ENCODE data around the gene UBE3C.
A peak's percentile ranks its signal among the peaks of the same experiment; 100 is the strongest.
"Not testable (repeated sequence)": the region's sequence is repeated elsewhere in the genome, so short reads cannot be mapped to it uniquely, and the experiment has no call there.

The UBE3C gene

GRCh38 chr7:157138424-157139110 is at the start of gene UBE3C:
UBE3C (plus strand) TSS chr7:157138926; CDS start chr7:157139273, 347 bp downstream.
- DNase-seq = peak; percentile 95

- DNase-seq = no peak
Measured at GRCh38 chr7:157089100-157089610, 49.6 kb upstream of the UBE3C start.

- DNase-seq = no peak
Measured at GRCh38 chr7:157090485-157091165, 48.1 kb upstream of the UBE3C start.

GRCh38 chr7:157096286-157097055 is 42.3 kb upstream of the UBE3C start:
- no peak for DNase-seq

- DNase-seq = no peak
Measured at GRCh38 chr7:157097056-157097329, 41.7 kb upstream of the UBE3C start.

DNA sequence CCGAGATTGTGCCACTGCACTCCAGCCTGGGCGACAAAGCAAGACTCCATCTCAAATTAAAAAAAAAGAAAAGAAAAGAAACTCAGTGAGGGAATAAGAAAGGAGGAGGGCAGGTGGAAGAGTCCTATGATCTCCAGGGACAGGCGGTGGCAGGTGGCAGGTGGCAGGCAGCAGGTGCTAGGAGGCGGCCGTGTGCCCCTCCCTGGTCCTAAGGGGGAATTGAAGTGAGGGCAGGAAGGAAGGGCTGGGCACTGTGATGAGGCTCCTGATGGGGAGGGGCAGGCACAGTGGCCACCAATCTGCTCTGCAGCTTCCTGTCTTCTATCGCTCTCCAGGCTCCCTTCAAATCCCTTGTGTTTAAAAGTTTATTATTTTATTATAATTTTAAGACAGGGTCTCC is 41.2 kb upstream of the UBE3C start:
- no peak for DNase-seq

GRCh38 chr7:157100005-157100404 is 38.7 kb upstream of the UBE3C start:
- not testable (repeated sequence) for DNase-seq

GRCh38 chr7:157103641-157104040 is 35.1 kb upstream of the UBE3C start:
- DNase-seq = not testable (repeated sequence)

DNA sequence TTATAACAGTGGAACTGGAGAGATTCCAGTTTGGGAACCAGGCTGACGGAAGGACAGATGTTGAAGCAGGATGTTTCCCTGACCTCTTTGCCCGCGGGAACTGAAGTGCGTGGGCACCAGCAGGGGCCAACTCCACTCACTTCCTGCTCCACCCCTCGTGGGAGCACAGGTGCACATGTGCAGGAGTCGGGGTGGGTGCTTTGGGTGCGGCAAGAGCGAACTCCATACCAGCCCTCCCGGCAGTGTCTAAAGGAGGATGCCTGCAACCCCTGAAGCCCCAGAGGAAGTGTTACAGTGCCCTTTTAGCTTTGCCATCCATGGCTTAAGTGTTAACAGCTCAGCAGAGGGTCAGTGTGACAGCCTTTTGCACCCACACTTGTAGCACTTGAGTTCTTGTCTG is 27.4 kb upstream of the UBE3C start:
- DNase-seq = no peak

DNA sequence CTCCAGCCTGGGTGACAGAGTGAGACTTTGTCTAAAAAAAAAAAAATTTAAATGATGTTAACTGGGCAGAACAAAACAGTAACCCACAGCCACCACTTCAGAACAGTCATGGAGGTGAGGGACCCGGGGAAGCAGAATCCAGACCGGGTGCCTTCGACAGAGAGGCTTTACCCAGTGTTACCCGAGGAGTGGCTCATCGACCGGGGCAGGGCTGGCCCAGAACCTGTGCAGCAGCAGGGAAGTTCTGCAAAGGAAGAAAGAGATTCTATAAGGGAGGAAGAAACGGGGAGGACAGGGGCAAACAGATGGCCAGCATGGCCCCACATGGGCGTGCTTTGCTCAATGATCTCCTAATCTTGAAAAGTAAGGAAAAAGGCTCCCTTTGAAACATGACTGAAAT is 26.0 kb upstream of the UBE3C start:
- no peak for DNase-seq

GRCh38 chr7:157113607-157114006 is 25.1 kb upstream of the UBE3C start:
- DNase-seq = no peak

- no peak for DNase-seq
Measured at GRCh38 chr7:157116762-157117161, 22.0 kb upstream of the UBE3C start.

DNA sequence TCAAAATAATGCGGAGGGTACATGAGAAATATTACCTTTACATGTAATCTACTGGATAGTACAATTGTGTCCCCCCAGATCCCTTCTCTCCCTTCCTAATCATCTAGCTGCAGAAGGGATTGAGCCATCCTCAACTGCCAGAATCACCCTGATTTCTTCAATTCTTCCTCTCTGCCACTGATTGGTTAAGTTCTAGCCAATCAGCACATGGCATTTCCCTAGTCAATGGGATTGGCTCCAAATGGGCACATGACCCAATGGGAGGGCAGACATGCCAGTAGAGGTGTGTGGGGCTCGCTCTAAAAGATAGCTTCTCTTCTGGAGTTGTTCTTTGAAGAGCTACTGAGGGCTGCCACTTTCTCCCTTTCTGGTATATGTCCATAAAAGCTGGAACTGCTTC is 20.9 kb upstream of the UBE3C start:
- no peak for DNase-seq

GRCh38 chr7:157120181-157120580 is 18.5 kb upstream of the UBE3C start:
- DNase-seq = no peak

DNA sequence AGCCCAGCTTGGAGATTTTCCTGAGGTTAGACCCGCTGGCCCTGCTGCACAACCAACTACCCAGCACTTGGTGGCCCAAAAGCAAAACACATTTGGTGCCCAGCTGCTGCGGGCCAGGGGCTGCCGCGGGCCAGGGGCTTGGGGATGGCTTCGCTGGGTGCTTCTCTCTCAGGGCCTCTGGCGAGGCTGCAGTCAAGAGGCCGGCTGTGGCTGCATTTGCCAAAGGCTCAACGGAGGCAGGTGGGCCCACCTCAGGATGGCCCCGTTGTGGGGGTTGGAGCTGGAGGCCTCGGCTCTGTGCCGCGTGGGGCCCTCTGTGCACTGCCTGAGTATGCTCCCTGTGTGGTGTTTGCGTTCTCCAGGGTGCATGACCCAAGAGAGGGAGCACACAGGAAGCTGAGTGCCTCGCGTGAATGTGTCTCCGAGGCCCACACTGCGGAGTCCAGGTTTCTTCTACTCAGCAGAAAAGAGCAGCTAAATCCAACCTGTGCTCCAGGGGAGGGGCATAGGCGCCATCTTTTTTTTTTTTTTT is 17.5 kb upstream of the UBE3C start:
- no peak for DNase-seq

GRCh38 chr7:157122800-157123495 is 15.8 kb upstream of the UBE3C start:
- no peak for DNase-seq

- DNase-seq = no peak
Measured at GRCh38 chr7:157124690-157125089, 14.0 kb upstream of the UBE3C start.

DNA sequence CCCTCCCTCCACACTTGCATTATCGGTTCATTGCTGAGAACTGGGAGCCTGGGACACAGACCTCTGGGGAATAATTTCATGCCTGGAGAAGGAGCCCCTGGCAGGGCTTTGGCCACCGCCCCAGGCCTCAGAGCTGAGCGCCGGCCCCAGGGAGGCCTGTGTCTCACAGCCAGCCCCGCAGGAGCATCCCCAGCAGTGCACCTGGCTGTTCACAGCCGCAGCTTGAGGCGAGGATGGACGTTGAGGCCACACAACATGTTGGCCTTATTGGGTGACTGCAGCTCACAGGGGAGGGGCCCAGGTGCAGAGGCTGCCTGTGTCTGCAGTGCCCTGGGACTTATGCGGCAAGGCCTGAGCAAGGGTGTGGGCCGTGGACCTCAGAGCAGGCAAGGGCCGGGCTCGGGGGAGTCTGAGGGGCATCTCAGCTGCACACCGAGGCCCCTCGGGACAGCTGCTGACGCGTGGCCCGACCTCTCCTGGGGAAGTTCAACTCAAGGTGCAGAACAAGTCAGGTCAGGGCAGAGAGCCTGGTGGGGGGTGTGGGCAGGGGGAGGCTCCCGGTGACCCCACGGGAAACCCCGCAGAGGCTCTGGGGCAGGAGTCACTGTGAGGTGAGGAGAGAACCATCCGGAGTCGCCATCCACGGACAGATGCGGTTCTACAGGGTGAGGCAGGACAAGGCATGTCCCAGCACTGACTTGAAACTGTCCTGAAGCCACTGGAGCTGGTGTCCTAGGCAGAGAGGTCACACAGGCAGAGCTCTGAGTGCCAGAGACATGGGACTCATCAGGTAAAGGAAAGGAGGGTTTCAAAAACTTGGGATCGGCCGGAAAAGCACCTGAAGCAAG is 13.1 kb upstream of the UBE3C start:
- no peak for DNase-seq

- DNase-seq = no peak
Measured at GRCh38 chr7:157126921-157127320, 11.8 kb upstream of the UBE3C start.

DNA sequence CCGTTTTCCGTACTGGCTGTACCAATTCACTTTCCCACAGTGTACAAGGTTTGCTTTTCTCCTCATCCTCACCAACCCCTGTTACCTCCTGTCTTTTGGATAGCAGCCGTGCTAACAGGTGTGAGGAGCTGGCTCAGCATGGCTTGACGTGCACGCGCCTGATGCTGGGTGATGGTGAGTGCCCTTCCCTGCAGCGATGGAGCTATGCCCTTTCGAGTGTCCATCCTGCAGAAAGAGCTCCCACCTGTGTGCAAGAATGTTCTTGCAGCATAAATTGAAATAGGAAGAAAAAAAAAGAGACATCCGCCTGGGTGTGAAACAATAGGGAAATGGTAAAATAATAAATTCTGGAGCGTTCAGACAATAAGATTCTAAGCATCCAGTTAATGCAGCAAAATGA is 9.5 kb upstream of the UBE3C start:
- no peak for DNase-seq

DNA sequence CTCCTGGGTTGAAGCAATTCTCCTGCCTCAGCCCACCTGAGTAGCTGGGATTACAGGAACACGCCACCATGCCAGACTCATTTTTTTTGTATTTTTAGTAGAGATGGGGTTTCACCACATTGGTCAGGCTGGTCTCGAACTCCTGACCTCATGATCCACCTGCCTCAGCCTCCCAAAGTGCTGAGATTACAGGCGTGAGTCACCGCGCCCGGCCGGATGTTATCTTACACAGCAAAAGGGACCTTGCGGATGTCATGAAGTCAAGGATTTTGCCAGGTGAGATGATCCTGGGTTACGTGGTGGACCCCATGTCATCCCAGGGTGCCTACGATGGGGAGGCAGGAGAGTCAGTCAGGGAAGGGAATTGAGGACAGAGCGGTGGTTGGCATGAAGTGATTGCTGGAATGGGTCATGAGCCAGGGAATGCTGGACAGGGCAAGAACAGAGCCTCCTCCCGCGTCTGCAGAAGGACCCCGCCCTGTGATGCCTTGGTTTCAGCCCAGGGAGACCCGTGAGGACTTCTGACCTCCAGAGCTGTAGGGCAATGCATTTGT is 8.7 kb upstream of the UBE3C start:
- DNase-seq = no peak

- DNase-seq = not testable (repeated sequence)
Measured at GRCh38 chr7:157130849-157131248, 7.9 kb upstream of the UBE3C start.

All from right forelimb (tissue), 1 donor.